GM23338 (cell line): ENCODE results near the gene CEACAM19. TPM values are rescaled to one million over a fixed set of nuclear protein-coding genes. Genes with fewer than 3 reads are reported as not detected.

Source experiments
- ATAC-seq: fragments of 200-7000 bp; cut with Tn5 transposase; 3 replicates; pipeline ENCODE4 v1.9.1; 2020
- DNase-seq: peaks from one replicate; pipeline ENCODE4 v3.0.0-alpha.2; 2015; ENCODE audit warnings: low spot score
- H2AFZ ChIP-seq: fragments of 200-600 bp; sonication (generic); 2 replicates; pipeline ENCODE4 v1.8.0; 2016; ENCODE audit warnings: antibody characterized with exemption, mild to moderate bottlenecking, moderate library complexity
- H3F3A ChIP-seq: fragments of 200-600 bp; sonication (generic); replicated peaks from 2 replicates; pipeline ENCODE4 v1.8.0; 2017; ENCODE audit warnings: antibody characterized with exemption, mixed run types, low read depth
- H3K27ac ChIP-seq: fragments of 200-600 bp; sonication (generic); 2 replicates; pipeline ENCODE4 v1.6.1; 2016; ENCODE audit warnings: low read depth
- H3K27me3 ChIP-seq: fragments of 200-600 bp; sonication (generic); 2 replicates; pipeline ENCODE4 v1.8.0; 2016; ENCODE audit warnings: mild to moderate bottlenecking, mixed run types, moderate library complexity; ENCODE audit not compliant: insufficient read depth
- H3K36me3 ChIP-seq: fragments of 200-600 bp; sonication (generic); 2 replicates; pipeline ENCODE4 v1.8.0; 2016; ENCODE audit warnings: mild to moderate bottlenecking; ENCODE audit not compliant: insufficient read depth
- H3K4me1 ChIP-seq: fragments of 200-600 bp; sonication (generic); 2 replicates; pipeline ENCODE4 v1.8.0; 2016; ENCODE audit warnings: mild to moderate bottlenecking, moderate library complexity; ENCODE audit not compliant: insufficient read depth
- H3K4me2 ChIP-seq: fragments of 200-600 bp; sonication (generic); 2 replicates; pipeline ENCODE4 v1.7.1; 2017; ENCODE audit warnings: mixed run types
- H3K4me3 ChIP-seq: fragments of 200-600 bp; sonication (generic); 2 replicates; pipeline ENCODE4 v1.6.1; 2016; ENCODE audit warnings: mixed run types
- H3K79me2 ChIP-seq: fragments of 200-600 bp; sonication (generic); replicated peaks from 2 replicates; pipeline ENCODE4 v1.8.0; 2017; ENCODE audit warnings: mild to moderate bottlenecking; ENCODE audit not compliant: insufficient read depth
- H3K9me2 ChIP-seq: fragments of 200-600 bp; sonication (generic); 2 replicates; pipeline ENCODE4 v1.8.0; 2017; ENCODE audit not compliant: insufficient read depth
- H4K20me1 ChIP-seq: fragments of 200-600 bp; sonication (generic); replicated peaks from 2 replicates; pipeline ENCODE4 v1.8.0; 2017; ENCODE audit warnings: mild to moderate bottlenecking; ENCODE audit not compliant: insufficient read depth
- H3K27ac Mint-ChIP-seq: 2 replicates; pipeline ENCODE4 v1.8.0; 2020; ENCODE audit warnings: inconsistent platforms, mild to moderate bottlenecking, moderate library complexity, mixed read lengths
- H3K27me3 Mint-ChIP-seq: 3 replicates; pipeline ENCODE4 v1.8.0; 2022; ENCODE audit warnings: low read depth, mild to moderate bottlenecking, moderate library complexity, mixed read lengths, inconsistent platforms; ENCODE audit not compliant: insufficient read depth, poor library complexity
- H3K36me3 Mint-ChIP-seq: 3 replicates; pipeline ENCODE4 v1.8.0; 2021; ENCODE audit warnings: low read depth, mild to moderate bottlenecking, inconsistent platforms, moderate library complexity, mixed read lengths
- H3K4me1 Mint-ChIP-seq: 3 replicates; pipeline ENCODE4 v1.8.0; 2020; ENCODE audit warnings: mild to moderate bottlenecking, inconsistent platforms, mixed read lengths
- H3K4me3 Mint-ChIP-seq: 3 replicates; pipeline ENCODE4 v1.8.0; 2021; ENCODE audit warnings: moderate library complexity, mild to moderate bottlenecking, inconsistent platforms, mixed read lengths
- H3K9me3 Mint-ChIP-seq: 3 replicates; pipeline ENCODE4 v1.8.0; 2020; ENCODE audit warnings: moderate library complexity, mild to moderate bottlenecking, inconsistent platforms, mixed read lengths
- CREB1 ChIP-seq: fragments of 250-450 bp; sonication (Bioruptor Pico); IDR thresholded peaks from 2 replicates; pipeline ENCODE4 v1.5.0; 2020; ENCODE audit warnings: low read depth, mild to moderate bottlenecking, moderate library complexity
- EZH2 ChIP-seq: fragments of 200-600 bp; sonication (generic); IDR thresholded peaks from one replicate; pipeline ENCODE4 v1.8.0; 2017; ENCODE audit warnings: antibody characterized with exemption, mild to moderate bottlenecking, low read depth; ENCODE audit not compliant: unreplicated experiment
- EZH2phosphoT487 ChIP-seq: fragments of 200-600 bp; sonication (generic); IDR thresholded peaks from one replicate; pipeline ENCODE4 v1.8.1; 2018; ENCODE audit warnings: antibody characterized with exemption; ENCODE audit not compliant: unreplicated experiment
- JUNB ChIP-seq: IDR thresholded peaks from one replicate; pipeline ENCODE4 v1.6.1; 2016; ENCODE audit warnings: antibody characterized with exemption; ENCODE audit not compliant: unreplicated experiment
- NANOG ChIP-seq: IDR thresholded peaks from 2 replicates; pipeline ENCODE4 v1.6.1; 2016; ENCODE audit warnings: antibody characterized with exemption, borderline replicate concordance
- POLR2AphosphoS5 ChIP-seq: IDR thresholded peaks from 2 replicates; pipeline ENCODE4 v1.6.1; 2016; ENCODE audit warnings: antibody characterized with exemption, low read depth
- STAT1 ChIP-seq: IDR thresholded peaks from one replicate; pipeline ENCODE4 v1.6.1; 2016; ENCODE audit warnings: antibody characterized with exemption; ENCODE audit not compliant: unreplicated experiment
- ZNF114 ChIP-seq: fragments of 250-450 bp; sonication (Bioruptor Pico); IDR thresholded peaks from 2 replicates; pipeline ENCODE4 v1.5.0; 2020; ENCODE audit warnings: mild to moderate bottlenecking, moderate library complexity
- ZNF331 ChIP-seq: fragments of 250-450 bp; sonication (Bioruptor Pico); IDR thresholded peaks from 2 replicates; pipeline ENCODE4 v1.5.0; 2020; ENCODE audit warnings: low read depth, mild to moderate bottlenecking, moderate library complexity
- polyA plus RNA-seq: library from polyadenylated mRNA; unstranded; fragments of >200 nt; fragmentation: Nextera tagmentation; extraction: Ambion mirVana; gene quantifications from 2 replicates; pipeline ENCODE4 v1.2.1, GENCODE V29; 2016
- total RNA-seq: library from RNA; depleted of rRNA; stranded (reverse); fragments of >200 nt; shearing (Covaris generic); gene quantifications from 2 replicates; pipeline ENCODE4 v1.2.3, GENCODE V29; 2014
- TF ChIP-seq, protein P1 (sequence below): fragments of 250-450 bp; sonication (Bioruptor Pico); IDR thresholded peaks from 2 replicates; pipeline ENCODE4 v1.5.0; 2020; ENCODE audit warnings: mild to moderate bottlenecking, moderate library complexity
- TF ChIP-seq, protein P2 (sequence below), 2 experiments: fragments of 200-600 bp in 1 of 2; sonication (generic) in 1 of 2; conservative IDR thresholded peaks; 2 replicates each; pipeline versions ENCODE4 v1.5.1 to v1.6.1; 2016 to 2017; ENCODE audit warnings: antibody characterized with exemption in 2 of 2, low read depth in 2 of 2, mild to moderate bottlenecking in 2 of 2, moderate library complexity in 1 of 2
- TF ChIP-seq, protein P3 (sequence below): IDR thresholded peaks from 2 replicates; pipeline ENCODE4 v1.6.1; 2016; ENCODE audit warnings: antibody characterized with exemption
- TF ChIP-seq, protein P4 (sequence below): IDR thresholded peaks from one replicate; pipeline ENCODE4 v1.6.1; 2018; ENCODE audit warnings: antibody characterized with exemption; ENCODE audit not compliant: unreplicated experiment

Gene CEACAM19
- total and polyA plus RNA-seq, 2 experiments from 2014 or later: 0.38 to 0.76 TPM

DNA sequence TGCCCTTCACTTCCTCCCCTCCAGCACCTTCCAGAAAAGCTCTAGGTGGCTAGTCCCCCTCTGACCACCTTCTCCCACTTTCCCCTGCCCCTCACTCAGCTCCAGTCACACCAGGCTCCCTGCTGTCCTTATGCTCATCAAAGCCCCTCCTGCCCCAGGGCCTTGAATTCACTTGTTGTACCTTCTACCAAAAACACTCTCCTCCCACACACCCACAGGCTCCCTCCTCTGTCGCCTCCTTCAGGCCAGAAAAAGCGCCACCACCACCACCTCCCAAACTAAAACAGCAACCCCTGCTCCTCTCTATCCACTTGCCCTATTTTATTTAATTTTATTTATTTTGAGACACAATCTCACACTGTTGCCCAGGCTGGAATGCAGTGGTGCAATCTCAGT is 22.9 kb downstream of the CEACAM19 start (continued):
- TF ChIP-seq, protein P1, sequence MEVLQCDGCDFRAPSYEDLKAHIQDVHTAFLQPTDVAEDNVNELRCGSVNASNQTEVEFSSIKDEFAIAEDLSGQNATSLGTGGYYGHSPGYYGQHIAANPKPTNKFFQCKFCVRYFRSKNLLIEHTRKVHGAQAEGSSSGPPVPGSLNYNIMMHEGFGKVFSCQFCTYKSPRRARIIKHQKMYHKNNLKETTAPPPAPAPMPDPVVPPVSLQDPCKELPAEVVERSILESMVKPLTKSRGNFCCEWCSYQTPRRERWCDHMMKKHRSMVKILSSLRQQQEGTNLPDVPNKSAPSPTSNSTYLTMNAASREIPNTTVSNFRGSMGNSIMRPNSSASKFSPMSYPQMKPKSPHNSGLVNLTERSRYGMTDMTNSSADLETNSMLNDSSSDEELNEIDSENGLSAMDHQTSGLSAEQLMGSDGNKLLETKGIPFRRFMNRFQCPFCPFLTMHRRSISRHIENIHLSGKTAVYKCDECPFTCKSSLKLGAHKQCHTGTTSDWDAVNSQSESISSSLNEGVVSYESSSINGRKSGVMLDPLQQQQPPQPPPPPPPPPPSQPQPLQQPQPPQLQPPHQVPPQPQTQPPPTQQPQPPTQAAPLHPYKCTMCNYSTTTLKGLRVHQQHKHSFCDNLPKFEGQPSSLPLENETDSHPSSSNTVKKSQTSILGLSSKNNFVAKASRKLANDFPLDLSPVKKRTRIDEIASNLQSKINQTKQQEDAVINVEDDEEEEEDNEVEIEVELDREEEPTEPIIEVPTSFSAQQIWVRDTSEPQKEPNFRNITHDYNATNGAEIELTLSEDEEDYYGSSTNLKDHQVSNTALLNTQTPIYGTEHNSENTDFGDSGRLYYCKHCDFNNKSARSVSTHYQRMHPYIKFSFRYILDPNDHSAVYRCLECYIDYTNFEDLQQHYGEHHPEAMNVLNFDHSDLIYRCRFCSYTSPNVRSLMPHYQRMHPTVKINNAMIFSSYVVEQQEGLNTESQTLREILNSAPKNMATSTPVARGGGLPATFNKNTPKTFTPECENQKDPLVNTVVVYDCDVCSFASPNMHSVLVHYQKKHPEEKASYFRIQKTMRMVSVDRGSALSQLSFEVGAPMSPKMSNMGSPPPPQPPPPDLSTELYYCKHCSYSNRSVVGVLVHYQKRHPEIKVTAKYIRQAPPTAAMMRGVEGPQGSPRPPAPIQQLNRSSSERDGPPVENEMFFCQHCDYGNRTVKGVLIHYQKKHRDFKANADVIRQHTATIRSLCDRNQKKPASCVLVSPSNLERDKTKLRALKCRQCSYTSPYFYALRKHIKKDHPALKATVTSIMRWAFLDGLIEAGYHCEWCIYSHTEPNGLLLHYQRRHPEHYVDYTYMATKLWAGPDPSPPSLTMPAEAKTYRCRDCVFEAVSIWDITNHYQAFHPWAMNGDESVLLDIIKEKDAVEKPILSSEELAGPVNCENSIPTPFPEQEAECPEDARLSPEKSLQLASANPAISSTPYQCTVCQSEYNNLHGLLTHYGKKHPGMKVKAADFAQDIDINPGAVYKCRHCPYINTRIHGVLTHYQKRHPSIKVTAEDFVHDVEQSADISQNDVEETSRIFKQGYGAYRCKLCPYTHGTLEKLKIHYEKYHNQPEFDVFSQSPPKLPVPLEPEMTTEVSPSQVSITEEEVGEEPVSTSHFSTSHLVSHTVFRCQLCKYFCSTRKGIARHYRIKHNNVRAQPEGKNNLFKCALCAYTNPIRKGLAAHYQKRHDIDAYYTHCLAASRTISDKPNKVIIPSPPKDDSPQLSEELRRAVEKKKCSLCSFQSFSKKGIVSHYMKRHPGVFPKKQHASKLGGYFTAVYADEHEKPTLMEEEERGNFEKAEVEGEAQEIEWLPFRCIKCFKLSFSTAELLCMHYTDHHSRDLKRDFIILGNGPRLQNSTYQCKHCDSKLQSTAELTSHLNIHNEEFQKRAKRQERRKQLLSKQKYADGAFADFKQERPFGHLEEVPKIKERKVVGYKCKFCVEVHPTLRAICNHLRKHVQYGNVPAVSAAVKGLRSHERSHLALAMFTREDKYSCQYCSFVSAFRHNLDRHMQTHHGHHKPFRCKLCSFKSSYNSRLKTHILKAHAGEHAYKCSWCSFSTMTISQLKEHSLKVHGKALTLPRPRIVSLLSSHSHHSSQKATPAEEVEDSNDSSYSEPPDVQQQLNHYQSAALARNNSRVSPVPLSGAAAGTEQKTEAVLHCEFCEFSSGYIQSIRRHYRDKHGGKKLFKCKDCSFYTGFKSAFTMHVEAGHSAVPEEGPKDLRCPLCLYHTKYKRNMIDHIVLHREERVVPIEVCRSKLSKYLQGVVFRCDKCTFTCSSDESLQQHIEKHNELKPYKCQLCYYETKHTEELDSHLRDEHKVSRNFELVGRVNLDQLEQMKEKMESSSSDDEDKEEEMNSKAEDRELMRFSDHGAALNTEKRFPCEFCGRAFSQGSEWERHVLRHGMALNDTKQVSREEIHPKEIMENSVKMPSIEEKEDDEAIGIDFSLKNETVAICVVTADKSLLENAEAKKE: no peak

DNA sequence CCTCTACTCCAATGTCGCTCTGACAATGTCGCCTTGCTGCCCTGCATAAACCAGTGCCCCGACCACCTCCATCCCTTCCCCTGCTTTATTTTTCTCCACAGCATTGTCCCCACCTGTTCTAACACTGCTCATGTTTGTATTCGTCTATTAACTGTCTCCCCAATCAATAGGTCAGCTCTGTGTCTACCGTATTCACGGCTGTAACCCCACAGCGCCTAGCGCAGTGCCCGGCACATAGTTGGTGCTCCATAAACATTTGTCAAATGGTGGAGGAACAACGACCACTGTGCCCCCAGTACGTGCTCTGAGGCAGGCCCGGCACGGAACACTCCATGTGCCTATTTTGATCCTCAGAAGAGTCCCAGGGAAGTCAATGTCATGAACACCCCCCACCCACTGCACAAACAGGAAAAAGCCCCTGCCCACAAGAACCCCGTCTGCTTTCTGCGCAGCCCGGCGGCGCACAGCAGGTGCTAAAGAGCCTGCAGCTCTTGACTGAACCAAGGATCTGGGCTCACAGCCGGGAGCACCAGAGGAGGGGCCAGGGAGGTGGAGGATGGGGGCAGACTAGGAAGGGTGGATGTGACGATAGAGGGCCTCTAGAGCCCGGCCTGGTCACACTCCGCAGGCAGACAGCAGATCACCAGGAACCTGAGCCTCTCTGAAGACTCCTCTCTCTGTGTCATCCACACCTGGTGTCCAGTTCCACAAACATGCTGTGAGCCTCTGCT is 25.8 kb downstream of the CEACAM19 start:
- ATAC-seq: peak; percentile 81
- no peak for TF ChIP-seq ZNF114
- TF ChIP-seq JUNB: no peak
- TF ChIP-seq CREB1 (CRISPR knock-in tag): no peak
- no peak for TF ChIP-seq EZH2phosphoT487
- no peak for TF ChIP-seq STAT1
- TF ChIP-seq POLR2AphosphoS5: no peak
- no peak for TF ChIP-seq ZNF331
- no peak for TF ChIP-seq NANOG
- TF ChIP-seq, protein P2, sequence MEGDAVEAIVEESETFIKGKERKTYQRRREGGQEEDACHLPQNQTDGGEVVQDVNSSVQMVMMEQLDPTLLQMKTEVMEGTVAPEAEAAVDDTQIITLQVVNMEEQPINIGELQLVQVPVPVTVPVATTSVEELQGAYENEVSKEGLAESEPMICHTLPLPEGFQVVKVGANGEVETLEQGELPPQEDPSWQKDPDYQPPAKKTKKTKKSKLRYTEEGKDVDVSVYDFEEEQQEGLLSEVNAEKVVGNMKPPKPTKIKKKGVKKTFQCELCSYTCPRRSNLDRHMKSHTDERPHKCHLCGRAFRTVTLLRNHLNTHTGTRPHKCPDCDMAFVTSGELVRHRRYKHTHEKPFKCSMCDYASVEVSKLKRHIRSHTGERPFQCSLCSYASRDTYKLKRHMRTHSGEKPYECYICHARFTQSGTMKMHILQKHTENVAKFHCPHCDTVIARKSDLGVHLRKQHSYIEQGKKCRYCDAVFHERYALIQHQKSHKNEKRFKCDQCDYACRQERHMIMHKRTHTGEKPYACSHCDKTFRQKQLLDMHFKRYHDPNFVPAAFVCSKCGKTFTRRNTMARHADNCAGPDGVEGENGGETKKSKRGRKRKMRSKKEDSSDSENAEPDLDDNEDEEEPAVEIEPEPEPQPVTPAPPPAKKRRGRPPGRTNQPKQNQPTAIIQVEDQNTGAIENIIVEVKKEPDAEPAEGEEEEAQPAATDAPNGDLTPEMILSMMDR (conservative IDR thresholded peaks at IDR 0.05; ENCODE audit: low read depth in 2 of 2): no peak
- TF ChIP-seq, protein P3, sequence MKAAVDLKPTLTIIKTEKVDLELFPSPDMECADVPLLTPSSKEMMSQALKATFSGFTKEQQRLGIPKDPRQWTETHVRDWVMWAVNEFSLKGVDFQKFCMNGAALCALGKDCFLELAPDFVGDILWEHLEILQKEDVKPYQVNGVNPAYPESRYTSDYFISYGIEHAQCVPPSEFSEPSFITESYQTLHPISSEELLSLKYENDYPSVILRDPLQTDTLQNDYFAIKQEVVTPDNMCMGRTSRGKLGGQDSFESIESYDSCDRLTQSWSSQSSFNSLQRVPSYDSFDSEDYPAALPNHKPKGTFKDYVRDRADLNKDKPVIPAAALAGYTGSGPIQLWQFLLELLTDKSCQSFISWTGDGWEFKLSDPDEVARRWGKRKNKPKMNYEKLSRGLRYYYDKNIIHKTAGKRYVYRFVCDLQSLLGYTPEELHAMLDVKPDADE: no peak
- TF ChIP-seq, protein P4, sequence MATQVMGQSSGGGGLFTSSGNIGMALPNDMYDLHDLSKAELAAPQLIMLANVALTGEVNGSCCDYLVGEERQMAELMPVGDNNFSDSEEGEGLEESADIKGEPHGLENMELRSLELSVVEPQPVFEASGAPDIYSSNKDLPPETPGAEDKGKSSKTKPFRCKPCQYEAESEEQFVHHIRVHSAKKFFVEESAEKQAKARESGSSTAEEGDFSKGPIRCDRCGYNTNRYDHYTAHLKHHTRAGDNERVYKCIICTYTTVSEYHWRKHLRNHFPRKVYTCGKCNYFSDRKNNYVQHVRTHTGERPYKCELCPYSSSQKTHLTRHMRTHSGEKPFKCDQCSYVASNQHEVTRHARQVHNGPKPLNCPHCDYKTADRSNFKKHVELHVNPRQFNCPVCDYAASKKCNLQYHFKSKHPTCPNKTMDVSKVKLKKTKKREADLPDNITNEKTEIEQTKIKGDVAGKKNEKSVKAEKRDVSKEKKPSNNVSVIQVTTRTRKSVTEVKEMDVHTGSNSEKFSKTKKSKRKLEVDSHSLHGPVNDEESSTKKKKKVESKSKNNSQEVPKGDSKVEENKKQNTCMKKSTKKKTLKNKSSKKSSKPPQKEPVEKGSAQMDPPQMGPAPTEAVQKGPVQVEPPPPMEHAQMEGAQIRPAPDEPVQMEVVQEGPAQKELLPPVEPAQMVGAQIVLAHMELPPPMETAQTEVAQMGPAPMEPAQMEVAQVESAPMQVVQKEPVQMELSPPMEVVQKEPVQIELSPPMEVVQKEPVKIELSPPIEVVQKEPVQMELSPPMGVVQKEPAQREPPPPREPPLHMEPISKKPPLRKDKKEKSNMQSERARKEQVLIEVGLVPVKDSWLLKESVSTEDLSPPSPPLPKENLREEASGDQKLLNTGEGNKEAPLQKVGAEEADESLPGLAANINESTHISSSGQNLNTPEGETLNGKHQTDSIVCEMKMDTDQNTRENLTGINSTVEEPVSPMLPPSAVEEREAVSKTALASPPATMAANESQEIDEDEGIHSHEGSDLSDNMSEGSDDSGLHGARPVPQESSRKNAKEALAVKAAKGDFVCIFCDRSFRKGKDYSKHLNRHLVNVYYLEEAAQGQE: no peak
- no peak for TF ChIP-seq EZH2

More for the DNA sequence above, 25.8 kb downstream of the CEACAM19 start:
- H3F3A ChIP-seq: no peaks in the 10 kb centered on the region
- no peaks in the 10 kb centered on the region for H3K79me2 ChIP-seq
- peaks cover 18% of the 10 kb centered on the region; the same call in 2 of the 3 replicates for H3K4me1 Mint-ChIP-seq
- H3K27me3 Mint-ChIP-seq: peaks cover 13% of the 10 kb centered on the region
- no peaks in the 10 kb centered on the region for H3K9me3 Mint-ChIP-seq
- no peaks in the 10 kb centered on the region; the same call in 1 of the 2 replicates for H3K4me1 ChIP-seq
- H3K27ac ChIP-seq: no peak overlapping the region
- H3K27me3 ChIP-seq: no peaks in the 10 kb centered on the region
- DNase-seq: no peak
- H3K9me2 ChIP-seq: no peaks in the 10 kb centered on the region
- no peak overlapping the region for H3K4me3 Mint-ChIP-seq
- peak overlapping the region; percentile 47; the same call in 1 of the 2 replicates for H2AFZ ChIP-seq
- H3K27ac Mint-ChIP-seq: peak overlapping the region; percentile 40
- H3K4me2 ChIP-seq: no peak overlapping the region; the same call in 1 of the 2 replicates
- H3K36me3 ChIP-seq: no peaks in the 10 kb centered on the region
- H4K20me1 ChIP-seq: no peaks in the 10 kb centered on the region
- no peak overlapping the region for H3K4me3 ChIP-seq
- no peaks in the 10 kb centered on the region for H3K36me3 Mint-ChIP-seq
